NCI-H526 (cell line): ENCODE data around the gene RHOBTB1.
"Not testable (repeated sequence)": the region's sequence is repeated elsewhere in the genome, so short reads cannot be mapped to it uniquely, and the experiment has no call there.

ENCODE experiments used
- DNase-seq, 2 experiments: peaks; one replicate each; lab custom pipeline; 2025; lab: John Stamatoyannopoulos, UW

The RHOBTB1 gene, protein sequence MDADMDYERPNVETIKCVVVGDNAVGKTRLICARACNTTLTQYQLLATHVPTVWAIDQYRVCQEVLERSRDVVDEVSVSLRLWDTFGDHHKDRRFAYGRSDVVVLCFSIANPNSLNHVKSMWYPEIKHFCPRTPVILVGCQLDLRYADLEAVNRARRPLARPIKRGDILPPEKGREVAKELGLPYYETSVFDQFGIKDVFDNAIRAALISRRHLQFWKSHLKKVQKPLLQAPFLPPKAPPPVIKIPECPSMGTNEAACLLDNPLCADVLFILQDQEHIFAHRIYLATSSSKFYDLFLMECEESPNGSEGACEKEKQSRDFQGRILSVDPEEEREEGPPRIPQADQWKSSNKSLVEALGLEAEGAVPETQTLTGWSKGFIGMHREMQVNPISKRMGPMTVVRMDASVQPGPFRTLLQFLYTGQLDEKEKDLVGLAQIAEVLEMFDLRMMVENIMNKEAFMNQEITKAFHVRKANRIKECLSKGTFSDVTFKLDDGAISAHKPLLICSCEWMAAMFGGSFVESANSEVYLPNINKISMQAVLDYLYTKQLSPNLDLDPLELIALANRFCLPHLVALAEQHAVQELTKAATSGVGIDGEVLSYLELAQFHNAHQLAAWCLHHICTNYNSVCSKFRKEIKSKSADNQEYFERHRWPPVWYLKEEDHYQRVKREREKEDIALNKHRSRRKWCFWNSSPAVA

DNA sequence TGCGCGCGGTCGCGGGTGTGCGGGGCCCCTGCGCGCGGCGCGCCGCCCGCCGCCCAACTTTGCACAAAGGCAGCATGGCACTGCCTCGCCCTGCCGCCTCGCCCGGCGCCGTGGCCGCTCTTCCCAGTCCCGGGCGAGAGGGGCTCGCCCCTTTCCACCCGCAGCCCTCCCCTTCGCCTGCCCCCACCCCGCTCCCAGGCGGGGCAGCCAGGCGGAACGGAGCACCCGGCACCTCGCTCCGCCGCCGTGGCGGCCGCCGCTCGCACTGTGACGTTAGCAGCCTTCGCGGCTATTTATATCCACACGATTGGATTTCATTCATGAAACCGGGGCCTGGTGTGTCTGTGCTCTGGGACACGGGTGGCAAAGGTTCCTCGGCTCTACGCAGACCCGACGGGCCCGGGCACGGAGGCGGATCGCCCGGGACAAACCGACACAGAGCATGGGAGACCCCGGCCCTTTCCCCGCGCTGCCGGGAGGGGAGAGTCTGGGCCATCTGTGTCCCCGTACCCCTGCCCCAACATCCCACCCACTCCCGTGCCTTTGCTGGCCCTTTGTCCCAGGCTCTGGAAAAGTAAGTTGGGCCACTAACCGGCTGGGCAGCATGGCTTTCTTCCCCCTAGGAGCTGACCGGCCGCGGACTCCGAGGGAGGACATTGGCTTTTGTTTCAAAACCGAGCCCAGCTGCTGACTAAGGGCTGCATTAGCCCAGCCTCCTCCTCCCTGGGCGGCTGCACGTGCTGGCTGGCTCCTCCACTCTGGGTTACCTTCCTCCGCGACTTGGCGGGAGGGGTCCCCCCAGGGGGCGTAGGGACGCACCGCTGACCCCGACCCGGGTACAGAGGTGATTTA lies at the start of gene RHOBTB1:
Gene RHOBTB1 (minus strand): TSS at position 128 of the 852 bp plus-strand sequence. CDS start 32,643 bp downstream, outside the sequence.
- DNase-seq = peak; percentile 54 to 88

- DNase-seq = no peak
These were observed 48.7 kb upstream of the RHOBTB1 start for GRCh38 chr10:60992636-60993035.

- no peak for DNase-seq
These were observed 46.7 kb upstream of the RHOBTB1 start for GRCh38 chr10:60990663-60991062.

DNA sequence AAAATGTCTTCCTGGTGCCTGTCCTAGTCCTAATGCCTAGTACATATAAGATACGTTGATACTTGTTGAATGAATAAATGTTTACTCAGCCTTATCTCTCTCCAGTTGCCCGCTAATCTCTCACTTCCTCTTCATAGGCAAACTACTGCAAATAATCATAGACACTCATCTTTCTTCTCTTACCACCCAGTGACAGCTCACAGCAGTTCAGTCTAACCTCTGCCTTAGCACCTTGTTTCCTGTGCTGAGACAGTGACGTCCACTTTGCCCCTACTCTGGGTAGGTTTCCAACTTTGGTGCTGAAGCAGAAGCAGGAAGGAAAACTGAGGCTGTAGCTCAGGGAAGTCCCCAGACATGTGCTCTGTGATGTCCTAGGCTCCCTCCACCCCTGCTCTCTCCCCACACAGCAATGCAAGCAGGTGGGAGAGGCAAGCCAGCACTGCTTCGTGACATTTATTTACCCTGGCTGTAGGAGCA lies 45.5 kb upstream of the RHOBTB1 start:
- DNase-seq = no peak

GRCh38 chr10:60986791-60987190 lies 42.8 kb upstream of the RHOBTB1 start:
- no peak for DNase-seq

- DNase-seq = peak; percentile 10 to 22
These were observed 42.0 kb upstream of the RHOBTB1 start for GRCh38 chr10:60985951-60986350.

- DNase-seq = no peak
These were observed 37.0 kb upstream of the RHOBTB1 start for GRCh38 chr10:60980997-60981396.

DNA sequence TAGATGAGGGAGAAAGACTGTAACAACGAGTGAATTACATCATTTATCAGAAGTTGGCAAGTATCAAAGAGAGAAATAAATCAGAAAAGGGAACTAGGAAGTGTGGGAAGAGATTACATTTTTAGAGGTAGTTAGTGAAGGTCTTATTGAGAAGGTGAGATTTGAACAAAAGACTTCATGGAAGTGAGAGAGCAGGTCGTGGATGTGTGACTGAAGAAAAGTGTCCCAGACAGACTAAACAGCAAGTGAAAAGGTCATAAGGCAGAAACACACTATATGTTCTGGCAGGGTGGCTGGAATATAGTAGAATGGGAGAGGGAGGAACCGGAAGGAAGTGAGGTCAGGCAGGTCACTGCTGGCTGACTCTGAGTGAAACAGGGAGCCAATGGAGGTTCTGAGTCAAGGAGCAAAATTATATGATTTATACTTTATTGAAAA lies 35.7 kb upstream of the RHOBTB1 start:
- DNase-seq = no peak

- DNase-seq = peak in 1 of 2 experiments; percentile 6
These were observed 34.5 kb upstream of the RHOBTB1 start for GRCh38 chr10:60978287-60979115.

GRCh38 chr10:60977161-60978122 lies 33.5 kb upstream of the RHOBTB1 start:
- no peak for DNase-seq

- DNase-seq = no peak
These were observed 32.7 kb upstream of the RHOBTB1 start for GRCh38 chr10:60976687-60977086.

DNA sequence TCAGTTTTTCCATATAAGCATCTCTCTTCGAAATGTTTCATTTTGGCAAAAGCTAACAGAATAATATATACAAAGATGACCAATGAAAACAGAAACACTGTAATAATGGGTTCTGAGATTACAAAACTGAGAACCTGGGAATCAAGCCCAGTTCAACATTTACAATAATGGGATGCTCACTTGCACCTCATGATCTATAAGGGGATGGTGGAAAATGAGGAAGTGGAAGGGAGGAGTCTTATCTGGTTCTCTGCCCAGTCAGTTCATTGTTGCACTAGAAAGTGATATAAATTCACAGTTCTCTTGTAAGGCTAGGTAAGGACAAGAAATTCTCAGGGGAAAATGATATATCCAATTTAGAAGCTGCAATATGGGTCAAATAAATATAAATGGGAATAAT lies 31.7 kb upstream of the RHOBTB1 start:
- no peak for DNase-seq

- no peak for DNase-seq
These were observed 30.6 kb upstream of the RHOBTB1 start for GRCh38 chr10:60974463-60975149.

DNA sequence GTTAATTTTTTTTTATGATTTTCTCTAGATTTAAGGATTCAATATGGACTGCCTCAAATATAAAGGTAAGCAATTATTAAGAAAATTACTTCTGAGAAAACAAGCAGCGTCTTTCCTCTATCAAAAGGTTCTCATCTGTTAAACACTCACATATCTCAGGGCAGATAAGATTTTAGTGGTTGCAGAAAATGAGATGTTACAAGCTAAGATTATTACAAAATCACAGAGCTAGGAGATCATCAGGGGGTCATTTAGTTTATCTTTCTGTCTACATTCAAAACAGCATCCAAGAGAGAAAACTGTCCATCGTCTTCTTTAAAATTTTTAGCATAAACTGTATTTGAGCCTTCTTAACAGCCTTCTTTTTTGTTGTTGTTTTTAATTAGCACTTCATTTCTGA lies 29.1 kb upstream of the RHOBTB1 start:
- no peak for DNase-seq

GRCh38 chr10:60972181-60972580 lies 28.2 kb upstream of the RHOBTB1 start:
- not testable (repeated sequence) for DNase-seq

GRCh38 chr10:60970526-60970925 lies 26.5 kb upstream of the RHOBTB1 start:
- DNase-seq = no peak

GRCh38 chr10:60968504-60968903 lies 24.5 kb upstream of the RHOBTB1 start:
- no peak for DNase-seq

- peak in 1 of 2 experiments; percentile 42 for DNase-seq
These were observed 24.0 kb upstream of the RHOBTB1 start for GRCh38 chr10:60967854-60968484.

DNA sequence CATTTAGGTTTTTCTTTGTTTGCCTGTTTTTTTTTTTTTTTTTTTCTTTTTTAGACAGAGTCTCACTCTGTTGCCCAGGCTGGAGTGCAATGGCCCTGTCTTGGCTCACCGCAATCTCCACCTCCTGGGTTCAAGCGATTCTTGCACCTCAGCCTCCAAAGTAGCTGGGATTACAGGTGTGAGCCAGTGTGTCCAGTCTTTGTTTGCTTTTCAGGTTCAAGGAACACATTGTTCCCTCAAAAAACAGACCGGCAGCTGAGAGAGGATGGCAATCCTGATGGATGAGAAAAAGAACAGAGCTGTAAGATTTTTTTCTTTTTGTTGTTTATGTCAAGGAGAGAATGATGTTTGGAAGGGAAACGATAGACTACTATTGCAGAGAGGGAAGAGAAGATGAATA lies 23.3 kb upstream of the RHOBTB1 start:
- no peak for DNase-seq
